ENCODE measurements around the gene B3GALNT1. TPM values are rescaled to one million over a fixed set of nuclear protein-coding genes. Genes with fewer than 3 reads are reported as not detected.

The B3GALNT1 gene
- total RNA-seq, 2 experiments from 2014 or later: 0.56 to 1.6 TPM

GRCh38 chr3:161107311-161107710, 2.2 kb upstream of the B3GALNT1 start:
- ChIA-PET POLR2A (no interaction called here), CTCF (interaction anchor here (1.0 kb wide), 1 partner anchor 420 kb away, joined by 3 read pairs; no protein-coding TSS in a partner anchor)
- DNase-seq: no peak
- Mint-ChIP-seq H3K4me1 (ENCODE audit: low read depth) (peaks cover 3% of the 10 kb centered on the region), H3K36me3 (no peaks in the 10 kb centered on the region), H3K4me3 (no peak overlapping the region), H3K27me3 (peaks cover 31% of the 10 kb centered on the region), H3K27ac (no peak overlapping the region), H3K9me3 (no peaks in the 10 kb centered on the region)
- intact Hi-C loops (cut with micrococcal nuclease): no loop called here

GRCh38 chr3:161103776-161104385, 1.3 kb downstream of the B3GALNT1 start:
- Mint-ChIP-seq H3K27ac (no peak overlapping the region), H3K4me1 (ENCODE audit: low read depth) (peaks cover 3% of the 10 kb centered on the region), H3K9me3 (no peaks in the 10 kb centered on the region), H3K27me3 (peaks cover 23% of the 10 kb centered on the region), H3K36me3 (no peaks in the 10 kb centered on the region), H3K4me3 (no peak overlapping the region)
- CTCF ChIA-PET: no interaction called here
- no peak for DNase-seq
- intact Hi-C loops (cut with micrococcal nuclease): no loop called here
- POLR2A ChIA-PET: no interaction called here

- CTCF ChIA-PET: no interaction called here
- POLR2A ChIA-PET: no interaction called here
- Mint-ChIP-seq H3K27ac (no peak overlapping the region), H3K27me3 (peaks cover 20% of the 10 kb centered on the region), H3K4me3 (no peak overlapping the region), H3K9me3 (no peaks in the 10 kb centered on the region), H3K4me1 (ENCODE audit: low read depth) (peaks cover 3% of the 10 kb centered on the region), H3K36me3 (no peaks in the 10 kb centered on the region)
- intact Hi-C loops (cut with micrococcal nuclease): no loop called here
- no peak for DNase-seq
Observed at GRCh38 chr3:161101609-161102008, 3.5 kb downstream of the B3GALNT1 start.

- intact Hi-C loops (cut with micrococcal nuclease): no loop called here
- peaks cover 18% of the 10 kb centered on the region for H3K27me3 Mint-ChIP-seq
- ChIA-PET POLR2A (no interaction called here), CTCF (no interaction called here)
- H3K27ac Mint-ChIP-seq: no peak overlapping the region
- peaks cover 3% of the 10 kb centered on the region for H3K4me1 Mint-ChIP-seq (ENCODE audit: low read depth)
- no peak for DNase-seq
- H3K36me3 Mint-ChIP-seq: no peaks in the 10 kb centered on the region
- H3K4me3 Mint-ChIP-seq: no peak overlapping the region
- H3K9me3 Mint-ChIP-seq: no peaks in the 10 kb centered on the region
Observed at GRCh38 chr3:161100994-161101393, 4.2 kb downstream of the B3GALNT1 start.

DNA sequence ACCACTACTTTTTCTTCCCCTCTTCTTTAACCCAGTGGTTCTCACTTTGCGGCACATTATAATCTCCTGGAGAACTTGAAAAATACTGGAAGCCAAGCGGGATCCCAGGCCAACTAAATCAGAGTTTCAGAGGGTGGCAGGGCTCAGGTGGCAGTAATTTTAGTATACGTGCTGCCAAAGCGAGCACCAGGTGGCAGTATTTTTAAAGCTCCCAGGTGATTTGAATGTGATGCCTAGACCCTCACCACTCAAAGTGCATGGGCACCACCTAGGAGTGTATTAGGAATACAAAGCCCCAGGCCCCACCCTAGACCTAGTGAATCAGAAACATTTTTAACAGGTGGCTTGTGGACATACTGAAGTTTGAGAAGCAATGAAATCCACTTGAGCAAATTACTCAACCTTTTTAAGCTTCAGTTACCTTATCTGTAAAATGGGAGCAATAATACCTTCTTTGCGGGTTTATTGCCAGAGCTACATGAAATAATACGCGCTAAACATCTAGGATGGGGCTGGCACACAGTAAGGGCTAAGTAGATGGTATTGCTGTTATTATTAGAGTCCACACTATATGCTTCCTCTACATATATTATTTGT, 8.3 kb downstream of the B3GALNT1 start:
- DNase-seq: peak; percentile 27
- POLR2A ChIA-PET: no interaction called here
- CTCF ChIA-PET: interaction anchor here (0.7 to 2.5 kb wide), 6 partner anchors 9 to 327 kb away, joined by 3 to 9 read pairs (median 4); no protein-coding TSS in a partner anchor

DNA sequence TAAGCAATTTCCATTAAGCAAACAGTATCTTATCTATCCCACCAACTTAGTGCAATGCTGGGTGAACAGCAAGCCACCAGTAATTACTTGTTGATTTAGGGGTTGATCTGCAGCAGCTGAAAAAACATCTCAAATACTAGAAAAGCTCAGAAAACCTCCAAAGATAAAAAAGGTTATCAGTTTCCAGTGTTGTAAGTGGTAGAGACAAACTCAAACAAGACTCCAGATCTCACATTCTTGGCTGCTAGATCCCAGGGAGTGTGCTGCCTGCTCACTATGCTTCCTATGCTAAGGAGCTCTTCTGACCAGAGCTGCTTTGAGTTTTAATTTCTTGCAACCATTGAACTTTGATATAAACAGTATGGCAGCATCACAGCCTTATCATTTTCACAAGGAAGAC, 11.3 kb downstream of the B3GALNT1 start:
- H3K9me3 Mint-ChIP-seq: no peaks in the 10 kb centered on the region
- DNase-seq: no peak
- ChIA-PET CTCF (no interaction called here), POLR2A (no interaction called here)
- H3K27me3 Mint-ChIP-seq: no peaks in the 10 kb centered on the region
- no peaks in the 10 kb centered on the region for H3K36me3 Mint-ChIP-seq
- H3K27ac Mint-ChIP-seq: no peak overlapping the region
- H3K4me3 Mint-ChIP-seq: no peak overlapping the region
- intact Hi-C loops (cut with micrococcal nuclease): no loop called here
- no peaks in the 10 kb centered on the region for H3K4me1 Mint-ChIP-seq (ENCODE audit: low read depth)

More for the DNA sequence above, 8.3 kb downstream of the B3GALNT1 start:
- Mint-ChIP-seq H3K4me3 (no peak overlapping the region), H3K27me3 (peaks cover 2% of the 10 kb centered on the region), H3K4me1 (ENCODE audit: low read depth) (no peaks in the 10 kb centered on the region), H3K36me3 (no peaks in the 10 kb centered on the region), H3K9me3 (no peaks in the 10 kb centered on the region), H3K27ac (no peak overlapping the region)
- intact Hi-C loops (cut with micrococcal nuclease): loop anchor here (1.0 to 5.0 kb wide), 3 partner anchors 125 to 325 kb away; partner anchors contain the start of gene NMD3

GRCh38 chr3:161084277-161084676, 20.9 kb downstream of the B3GALNT1 start:
- H3K4me3 Mint-ChIP-seq: no peak overlapping the region
- no peak overlapping the region for H3K27ac Mint-ChIP-seq
- no peaks in the 10 kb centered on the region for H3K27me3 Mint-ChIP-seq
- H3K36me3 Mint-ChIP-seq: no peaks in the 10 kb centered on the region
- peaks cover 2% of the 10 kb centered on the region for H3K4me1 Mint-ChIP-seq (ENCODE audit: low read depth)
- POLR2A ChIA-PET: no interaction called here
- H3K9me3 Mint-ChIP-seq: no peaks in the 10 kb centered on the region
- CTCF ChIA-PET: no interaction called here
- intact Hi-C loops (cut with micrococcal nuclease): no loop called here
- no peak for DNase-seq

DNA sequence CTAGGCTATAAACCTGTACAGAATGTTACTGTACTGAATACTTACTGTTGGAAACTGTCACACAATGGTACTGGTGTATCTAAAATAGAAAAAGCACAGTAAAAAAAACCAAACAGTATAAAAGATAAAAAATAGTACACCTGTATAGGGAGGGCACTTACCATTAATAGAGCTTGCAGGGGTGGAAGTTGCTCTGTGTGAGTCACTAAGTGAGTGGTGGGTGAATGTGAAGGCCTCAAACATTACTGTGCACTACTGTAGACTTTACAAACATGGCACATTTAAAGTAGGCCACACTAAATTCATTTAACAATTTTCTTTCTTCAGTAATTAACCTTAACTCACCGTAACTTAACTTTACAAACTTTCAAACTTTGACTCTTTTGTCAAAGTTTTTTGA, 22.0 kb downstream of the B3GALNT1 start:
- Mint-ChIP-seq H3K4me1 (ENCODE audit: low read depth) (peaks cover 2% of the 10 kb centered on the region), H3K27ac (no peak overlapping the region), H3K36me3 (no peaks in the 10 kb centered on the region), H3K9me3 (no peaks in the 10 kb centered on the region), H3K4me3 (no peak overlapping the region), H3K27me3 (no peaks in the 10 kb centered on the region)
- intact Hi-C loops (cut with micrococcal nuclease): no loop called here
- POLR2A ChIA-PET: no interaction called here
- CTCF ChIA-PET: no interaction called here
- no peak for DNase-seq

DNA sequence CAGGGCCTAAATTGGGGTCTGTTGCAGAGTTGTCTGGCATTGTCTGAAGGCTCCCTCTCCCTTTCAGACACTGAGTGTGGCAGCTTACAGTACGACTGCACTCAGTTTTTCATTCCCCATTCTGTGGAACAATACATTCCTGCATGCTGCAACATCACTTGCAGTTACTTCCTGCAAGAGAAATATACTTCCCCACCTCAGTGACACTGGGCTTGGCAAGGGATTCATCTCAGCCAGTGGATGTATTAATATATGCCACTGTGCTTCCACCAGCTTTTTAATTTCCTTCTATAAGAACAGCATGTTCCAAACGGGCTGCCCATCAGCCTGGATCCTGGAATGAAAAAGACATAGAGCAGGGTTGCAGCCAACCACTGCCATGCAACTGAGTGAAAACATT, 23.1 kb downstream of the B3GALNT1 start:
- no peaks in the 10 kb centered on the region for H3K9me3 Mint-ChIP-seq
- DNase-seq: no peak
- ChIA-PET CTCF (no interaction called here), POLR2A (no interaction called here)
- H3K36me3 Mint-ChIP-seq: no peaks in the 10 kb centered on the region
- H3K27ac Mint-ChIP-seq: no peak overlapping the region
- intact Hi-C loops (cut with micrococcal nuclease): no loop called here
- H3K27me3 Mint-ChIP-seq: peaks cover 2% of the 10 kb centered on the region
- peaks cover 8% of the 10 kb centered on the region for H3K4me1 Mint-ChIP-seq (ENCODE audit: low read depth)
- H3K4me3 Mint-ChIP-seq: no peak overlapping the region

DNA sequence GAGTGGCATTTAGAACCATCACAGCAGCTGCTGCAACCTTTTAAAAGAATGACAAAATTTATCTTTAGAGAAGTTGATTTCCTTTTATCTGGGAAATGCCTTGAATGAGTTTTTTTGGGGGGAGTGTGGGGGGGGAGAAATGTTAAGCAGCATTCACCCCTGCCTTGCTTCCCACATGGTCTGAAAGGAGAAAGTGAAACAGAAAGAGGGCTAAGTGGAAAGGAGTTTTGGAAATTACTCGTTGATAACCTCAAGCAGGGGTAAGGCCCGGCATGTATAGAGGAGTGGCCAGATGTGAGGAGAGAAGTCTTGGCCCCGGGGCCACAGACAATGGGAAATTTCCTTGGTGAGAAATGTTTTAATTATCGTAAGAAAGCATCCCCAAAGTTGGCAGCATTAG, 23.5 kb downstream of the B3GALNT1 start:
- DNase-seq: no peak
- ChIA-PET POLR2A (no interaction called here), CTCF (no interaction called here)
- no peaks in the 10 kb centered on the region for H3K36me3 Mint-ChIP-seq
- no peak overlapping the region for H3K4me3 Mint-ChIP-seq
- H3K27ac Mint-ChIP-seq: no peak overlapping the region
- intact Hi-C loops (cut with micrococcal nuclease): no loop called here
- peaks cover 5% of the 10 kb centered on the region for H3K27me3 Mint-ChIP-seq
- H3K4me1 Mint-ChIP-seq (ENCODE audit: low read depth): peaks cover 8% of the 10 kb centered on the region
- H3K9me3 Mint-ChIP-seq: no peaks in the 10 kb centered on the region

- no peak overlapping the region for H3K4me3 Mint-ChIP-seq
Observed at GRCh38 chr3:161073181-161073580, 32.0 kb downstream of the B3GALNT1 start.

DNA sequence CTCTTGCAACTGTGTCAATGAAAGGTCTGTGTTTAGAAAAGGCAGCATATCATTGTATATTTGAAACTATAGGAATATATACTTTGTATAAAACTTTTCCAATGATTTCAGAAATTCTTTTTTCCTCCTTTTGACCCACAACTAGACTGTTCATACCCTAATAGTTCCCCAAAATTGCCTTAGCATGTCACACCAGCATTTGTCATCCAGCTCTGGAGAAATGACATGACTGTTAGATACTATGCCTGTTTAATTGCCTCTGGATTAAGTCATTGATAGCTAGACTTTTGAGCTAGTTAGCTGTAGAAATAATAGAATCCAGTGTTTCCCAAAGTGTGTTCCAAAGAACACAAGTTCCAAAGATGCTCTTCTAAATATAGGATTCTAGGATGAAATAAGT, 32.4 kb downstream of the B3GALNT1 start:
- POLR2A ChIA-PET: no interaction called here
- CTCF ChIA-PET: no interaction called here
- Mint-ChIP-seq H3K36me3 (no peaks in the 10 kb centered on the region), H3K27ac (no peak overlapping the region), H3K4me1 (ENCODE audit: low read depth) (peaks cover 15% of the 10 kb centered on the region), H3K4me3 (no peak overlapping the region), H3K9me3 (no peaks in the 10 kb centered on the region), H3K27me3 (peaks cover 8% of the 10 kb centered on the region)
- intact Hi-C loops (cut with micrococcal nuclease): no loop called here
- DNase-seq: no peak

More at GRCh38 chr3:161073181-161073580, 32.0 kb downstream of the B3GALNT1 start:
- peaks cover 8% of the 10 kb centered on the region for H3K27me3 Mint-ChIP-seq
- CTCF ChIA-PET: no interaction called here
- DNase-seq: no peak
- POLR2A ChIA-PET: no interaction called here
- no peak overlapping the region for H3K27ac Mint-ChIP-seq
- H3K4me1 Mint-ChIP-seq (ENCODE audit: low read depth): peaks cover 18% of the 10 kb centered on the region
- H3K36me3 Mint-ChIP-seq: no peaks in the 10 kb centered on the region
- H3K9me3 Mint-ChIP-seq: no peaks in the 10 kb centered on the region
- intact Hi-C loops (cut with micrococcal nuclease): no loop called here

GRCh38 chr3:161072211-161072621, 32.9 kb downstream of the B3GALNT1 start:
- Mint-ChIP-seq H3K9me3 (no peaks in the 10 kb centered on the region), H3K4me1 (ENCODE audit: low read depth) (peaks cover 13% of the 10 kb centered on the region), H3K27me3 (peaks cover 7% of the 10 kb centered on the region), H3K27ac (no peak overlapping the region), H3K4me3 (no peak overlapping the region), H3K36me3 (no peaks in the 10 kb centered on the region)
- POLR2A ChIA-PET: no interaction called here
- intact Hi-C loops (cut with micrococcal nuclease): no loop called here
- DNase-seq: no peak
- CTCF ChIA-PET: interaction anchor here (1.2 kb wide), 1 partner anchor 25 kb away, joined by 3 read pairs; no protein-coding TSS in a partner anchor
